Amygdala (tissue), 56 donors: ENCODE data around the gene OGDH.
"Not testable (repeated sequence)": the region's sequence is repeated elsewhere in the genome, so short reads cannot be mapped to it uniquely, and the experiment has no call there.

ENCODE experiments used
- DNase-seq, 56 donors: peaks; one replicate each; lab custom pipeline; 2025; lab: John Stamatoyannopoulos, UW

OGDH gene

DNA sequence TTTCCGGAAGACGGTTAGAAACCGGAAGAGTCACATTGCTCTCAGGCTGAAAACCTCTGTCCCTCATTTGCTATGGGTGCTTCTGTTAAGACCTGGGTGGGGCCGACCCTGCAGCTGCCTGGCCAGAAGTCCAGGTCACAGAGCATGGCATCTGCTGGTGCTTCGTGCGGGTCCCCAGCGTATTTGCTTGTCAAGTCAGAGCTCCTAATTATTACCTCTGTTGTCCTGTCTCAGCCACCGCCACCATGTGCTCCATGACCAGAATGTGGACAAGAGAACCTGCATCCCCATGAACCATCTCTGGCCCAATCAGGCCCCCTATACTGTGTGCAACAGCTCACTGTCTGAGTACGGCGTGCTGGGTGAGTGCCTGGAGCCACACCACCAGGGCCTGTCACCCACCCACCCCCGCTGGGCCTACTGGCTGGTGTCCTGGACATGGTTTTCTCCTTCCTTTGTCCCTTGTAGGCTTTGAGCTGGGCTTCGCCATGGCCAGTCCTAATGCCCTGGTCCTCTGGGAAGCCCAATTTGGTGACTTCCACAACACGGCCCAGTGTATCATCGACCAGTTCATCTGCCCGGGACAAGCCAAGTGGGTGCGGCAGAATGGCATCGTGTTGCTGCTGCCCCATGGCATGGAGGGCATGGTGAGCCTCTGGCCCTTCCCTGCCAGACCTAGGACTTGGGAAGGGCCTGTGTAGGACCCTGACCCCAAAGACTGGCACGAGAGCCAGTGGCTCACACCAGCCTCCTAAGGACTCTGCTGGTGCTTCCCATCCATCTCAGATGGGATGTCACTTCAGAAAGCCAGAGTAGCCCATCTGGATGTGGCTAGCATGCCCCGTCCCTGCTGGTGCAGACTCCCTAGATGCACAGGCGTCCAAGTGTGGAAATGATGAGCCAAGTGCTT is 91.0 kb downstream of the OGDH start:
- no peak for DNase-seq

DNA sequence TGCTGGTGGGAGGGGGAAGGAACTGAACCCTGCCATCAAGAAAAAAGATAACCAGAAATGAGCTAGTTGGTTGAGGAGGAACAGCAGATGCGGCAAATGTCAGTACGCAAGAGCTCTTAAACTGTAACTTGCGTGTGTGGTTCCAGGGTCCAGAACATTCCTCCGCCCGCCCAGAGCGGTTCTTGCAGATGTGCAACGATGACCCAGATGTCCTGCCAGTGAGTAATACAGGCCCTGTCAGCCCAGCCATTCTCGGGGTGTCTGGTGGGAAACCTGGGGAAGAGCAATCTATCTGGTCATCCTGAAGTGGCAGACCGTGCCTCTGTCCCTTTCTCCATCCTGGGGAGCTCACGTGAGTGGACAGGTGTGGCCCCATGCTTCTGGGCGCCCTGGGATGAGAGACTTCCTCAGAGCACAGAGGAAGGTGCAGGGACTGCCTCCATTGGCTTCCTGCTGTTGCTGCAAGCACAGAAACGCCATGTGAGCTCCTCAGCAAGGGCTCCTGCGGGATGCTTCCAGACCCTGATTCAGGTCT is 91.7 kb downstream of the OGDH start:
- no peak for DNase-seq

DNA sequence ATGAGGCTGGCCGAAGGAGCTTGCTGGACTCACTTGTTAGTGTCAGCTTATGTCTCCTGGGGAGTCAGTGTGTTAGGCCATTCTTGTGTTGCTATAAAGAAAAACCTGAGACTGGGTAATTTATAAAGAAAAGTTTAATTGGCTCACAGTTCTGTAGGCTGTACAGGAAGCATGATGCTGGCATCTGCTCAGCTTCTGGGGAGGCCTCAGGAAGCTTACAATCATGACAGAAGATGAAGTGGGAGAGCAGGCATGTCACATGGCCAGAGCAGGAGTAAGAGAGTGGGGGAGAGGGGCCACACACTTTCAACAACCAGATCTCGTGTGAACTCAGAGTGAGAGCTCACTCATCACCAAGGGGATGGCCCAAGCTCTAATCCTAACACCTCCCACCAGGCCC is 93.2 kb downstream of the OGDH start:
- not testable (repeated sequence) for DNase-seq

DNA sequence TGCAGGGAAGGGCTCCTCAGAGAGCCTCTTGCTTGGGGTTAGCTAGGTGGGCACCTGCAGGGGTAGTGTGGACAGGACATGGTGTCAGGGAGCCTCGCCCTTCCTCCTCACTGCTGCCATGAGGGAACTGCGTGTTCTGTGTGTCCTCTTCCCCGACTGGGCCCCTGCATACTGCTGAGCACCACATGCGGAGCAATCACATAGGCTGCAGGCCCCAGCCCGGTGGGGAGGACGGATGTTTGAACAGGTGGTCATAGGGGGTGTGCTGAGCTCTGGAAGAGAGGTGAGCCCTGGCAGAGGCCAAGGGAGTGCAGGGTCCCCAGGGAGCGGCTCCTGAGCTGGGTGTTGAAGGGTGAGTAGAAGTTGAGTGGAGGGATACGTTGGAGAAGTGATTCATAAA is 93.9 kb downstream of the OGDH start:
- DNase-seq = no peak

GRCh38 chr7:44703391-44703790 is 97.0 kb downstream of the OGDH start:
- not testable (repeated sequence) for DNase-seq

GRCh38 chr7:44703921-44704320 is 97.5 kb downstream of the OGDH start:
- DNase-seq = no peak

- DNase-seq = no peak
Measured at GRCh38 chr7:44705434-44705833, 99.0 kb downstream of the OGDH start.

- DNase-seq = no peak
Measured at GRCh38 chr7:44706788-44707557, 100.5 kb downstream of the OGDH start.

DNA sequence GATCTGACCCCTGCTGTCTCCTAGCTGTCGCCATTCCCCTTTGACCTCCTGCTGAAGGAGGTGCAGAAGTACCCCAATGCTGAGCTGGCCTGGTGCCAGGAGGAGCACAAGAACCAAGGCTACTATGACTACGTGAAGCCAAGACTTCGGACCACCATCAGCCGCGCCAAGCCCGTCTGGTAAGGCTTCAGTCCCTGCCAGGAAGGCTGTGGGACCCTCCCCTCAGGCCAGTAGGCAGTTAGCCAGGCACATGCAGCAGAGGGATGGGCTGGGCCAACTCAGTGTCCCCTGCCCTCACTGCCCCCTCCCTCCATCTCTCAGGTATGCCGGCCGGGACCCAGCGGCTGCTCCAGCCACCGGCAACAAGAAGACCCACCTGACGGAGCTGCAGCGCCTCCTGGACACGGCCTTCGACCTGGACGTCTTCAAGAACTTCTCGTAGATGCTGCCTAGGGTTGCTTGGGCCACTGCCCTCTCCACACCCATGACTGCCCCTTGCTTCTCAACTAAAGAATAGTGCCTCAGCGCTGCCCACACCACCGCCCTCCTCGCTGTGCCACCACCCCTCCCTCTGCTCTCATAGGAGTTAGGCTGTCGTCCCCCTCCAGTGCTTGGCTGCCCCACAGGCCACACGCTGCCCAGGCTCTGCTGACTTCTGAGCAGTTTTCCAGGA is 101.3 kb downstream of the OGDH start:
- DNase-seq = no peak

DNA sequence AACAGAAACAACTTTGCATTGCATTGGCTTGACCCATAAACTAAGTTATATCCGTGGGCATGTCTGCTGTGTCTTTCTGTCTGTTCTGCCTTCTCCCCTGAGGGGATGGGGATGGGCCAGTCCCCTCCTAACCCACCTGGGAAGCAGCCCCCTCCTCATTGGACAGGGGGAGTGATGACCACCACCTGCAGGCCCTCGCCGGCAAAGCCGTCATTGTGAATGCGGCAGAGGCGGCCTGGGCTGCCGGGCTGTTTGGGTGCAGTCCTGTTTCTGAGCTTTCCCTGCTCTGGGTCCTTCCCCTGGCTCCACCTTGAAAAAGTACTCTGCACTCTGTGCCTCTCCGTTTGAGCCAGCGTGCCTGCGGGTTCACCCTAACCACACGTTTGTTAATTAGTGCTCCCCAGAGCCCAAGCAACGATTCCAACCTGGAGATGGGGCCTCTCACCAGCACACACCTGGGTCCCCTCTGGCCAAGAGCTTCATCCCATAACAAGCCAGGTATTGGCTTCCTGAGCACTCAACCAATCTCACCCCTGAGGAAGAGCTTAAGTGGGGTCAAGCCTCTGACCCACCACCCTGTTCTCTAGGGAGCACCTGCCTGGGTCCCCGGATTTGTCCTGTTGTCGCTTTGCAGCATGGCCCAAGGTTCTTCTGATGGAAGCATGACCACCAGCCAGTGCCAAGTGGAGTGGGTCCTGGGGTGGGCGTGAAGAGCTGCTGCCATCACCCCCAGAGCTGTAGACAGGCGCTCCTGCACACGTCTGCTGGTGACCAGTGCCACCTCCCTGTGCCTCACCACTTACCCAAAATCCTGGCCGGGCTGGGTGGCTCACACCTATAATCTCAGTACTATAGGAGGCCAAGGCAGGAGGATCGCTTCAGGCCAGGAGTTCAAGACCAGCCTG is 102.8 kb downstream of the OGDH start:
- DNase-seq = no peak

DNA sequence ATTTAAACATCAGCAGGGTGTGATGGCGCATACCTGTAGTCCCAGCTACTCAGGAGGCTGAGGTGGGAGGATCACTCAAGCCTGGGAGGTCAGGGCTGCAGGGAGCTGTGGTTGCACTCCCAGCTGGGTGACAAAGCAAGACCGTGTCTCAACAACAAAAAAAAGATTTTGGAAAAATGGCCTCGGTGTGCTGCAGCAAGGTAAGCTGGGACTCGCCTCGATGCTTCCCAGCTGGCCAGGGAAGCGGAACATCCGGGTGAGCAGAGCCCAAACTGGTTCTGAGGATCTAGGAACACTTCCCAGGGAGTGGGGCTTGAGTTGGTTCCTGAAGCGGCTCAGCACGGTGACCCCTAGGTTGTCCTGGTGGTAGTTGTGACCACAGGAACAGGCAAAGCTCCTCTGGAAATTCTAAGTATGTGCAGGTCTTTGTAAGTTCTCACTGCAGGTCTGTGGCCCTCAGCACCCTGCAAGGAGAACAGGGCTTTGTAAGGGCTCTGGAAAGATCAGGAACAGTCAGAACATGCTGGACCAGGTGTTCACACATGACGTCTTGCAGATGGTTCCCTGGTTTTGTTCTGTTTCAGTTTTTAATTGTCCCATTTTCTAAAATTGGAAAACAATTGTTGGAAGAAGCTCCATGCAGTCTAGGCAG is 103.6 kb downstream of the OGDH start:
- DNase-seq = no peak

GRCh38 chr7:44711528-44711927 is 105.1 kb downstream of the OGDH start:
- no peak for DNase-seq

- DNase-seq = no peak
Measured at GRCh38 chr7:44712012-44712411, 105.6 kb downstream of the OGDH start.

- no peak for DNase-seq
Measured at GRCh38 chr7:44713141-44713540, 106.7 kb downstream of the OGDH start.

- no peak for DNase-seq
Measured at GRCh38 chr7:44713680-44714335, 107.4 kb downstream of the OGDH start.

DNA sequence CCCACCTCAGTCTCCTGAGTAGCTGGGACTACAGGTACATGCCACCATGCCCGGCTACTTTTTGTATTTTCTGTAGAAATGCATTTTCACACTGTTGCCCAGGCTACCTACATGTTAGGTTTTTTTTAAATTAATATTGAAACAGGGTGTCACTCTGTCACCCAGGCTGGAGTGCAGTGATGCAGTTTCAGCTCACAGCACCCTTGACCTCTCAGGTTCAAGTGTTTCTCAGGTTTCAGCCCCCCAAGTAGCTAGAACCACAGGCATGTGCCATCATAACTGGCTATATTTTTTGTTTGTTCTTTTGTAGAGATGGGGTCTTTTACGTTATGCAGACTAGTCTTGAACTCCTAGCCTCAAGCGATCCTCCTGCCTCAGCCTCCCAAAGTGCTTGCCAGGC is 109.8 kb downstream of the OGDH start:
- DNase-seq = no peak

- no peak for DNase-seq
Measured at GRCh38 chr7:44720301-44720700, 113.9 kb downstream of the OGDH start.

DNA sequence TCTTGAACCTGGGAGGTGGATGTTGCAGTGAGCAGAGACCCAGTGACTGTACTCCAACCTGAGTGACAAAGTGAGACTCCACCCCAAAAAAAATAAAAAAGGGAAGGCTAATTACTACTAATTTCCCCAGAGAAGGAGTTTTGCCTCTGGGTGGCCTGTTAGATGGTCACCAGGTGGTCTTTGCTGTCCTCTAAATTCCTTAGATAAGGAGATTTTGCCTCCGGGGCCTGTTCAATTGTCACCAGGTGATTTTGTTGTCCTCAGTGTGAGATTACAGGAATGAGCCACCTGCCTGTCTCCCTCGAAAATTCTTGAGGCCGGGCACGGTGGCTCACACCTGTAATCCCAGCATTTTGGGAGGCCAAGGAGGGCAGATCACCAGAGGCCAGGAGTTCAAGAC is 117.8 kb downstream of the OGDH start:
- DNase-seq = no peak

- DNase-seq = not testable (repeated sequence)
Measured at GRCh38 chr7:44726250-44726649, 119.8 kb downstream of the OGDH start.
